ENCODE data around the gene ATP8A1.
"Not testable (repeated sequence)": the region's sequence is repeated elsewhere in the genome, so short reads cannot be mapped to it uniquely, and the experiment has no call there.

Gene ATP8A1

DNA sequence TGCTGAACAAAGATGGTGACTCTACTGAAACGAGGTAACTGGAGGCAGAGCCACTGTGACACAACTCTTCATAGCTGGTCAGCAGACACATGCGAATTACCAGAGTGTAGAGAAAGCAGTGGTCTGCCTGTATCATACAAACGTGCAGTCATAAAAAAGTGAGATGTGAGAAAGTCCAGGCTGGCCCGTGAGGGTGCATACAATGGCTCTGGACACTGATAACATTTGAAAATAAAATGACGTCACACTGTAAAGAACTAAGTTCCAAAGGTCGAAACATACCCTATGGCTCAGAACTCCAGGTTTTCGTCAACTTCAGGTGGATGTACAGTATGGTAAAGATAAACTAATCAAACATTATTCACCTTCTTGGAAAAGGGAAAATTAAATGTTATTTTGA is 163.9 kb downstream of the ATP8A1 start:
- no peak for DNase-seq

GRCh38 chr4:42490015-42490414 is 166.9 kb downstream of the ATP8A1 start:
- no peak for DNase-seq

- no peak for DNase-seq
These were observed 167.8 kb downstream of the ATP8A1 start for GRCh38 chr4:42489095-42489494.

GRCh38 chr4:42488554-42488953 is 168.4 kb downstream of the ATP8A1 start:
- no peak for DNase-seq

- DNase-seq: no peak
These were observed 168.8 kb downstream of the ATP8A1 start for GRCh38 chr4:42488114-42488513.

- DNase-seq: no peak
These were observed 169.7 kb downstream of the ATP8A1 start for GRCh38 chr4:42487230-42487629.

DNA sequence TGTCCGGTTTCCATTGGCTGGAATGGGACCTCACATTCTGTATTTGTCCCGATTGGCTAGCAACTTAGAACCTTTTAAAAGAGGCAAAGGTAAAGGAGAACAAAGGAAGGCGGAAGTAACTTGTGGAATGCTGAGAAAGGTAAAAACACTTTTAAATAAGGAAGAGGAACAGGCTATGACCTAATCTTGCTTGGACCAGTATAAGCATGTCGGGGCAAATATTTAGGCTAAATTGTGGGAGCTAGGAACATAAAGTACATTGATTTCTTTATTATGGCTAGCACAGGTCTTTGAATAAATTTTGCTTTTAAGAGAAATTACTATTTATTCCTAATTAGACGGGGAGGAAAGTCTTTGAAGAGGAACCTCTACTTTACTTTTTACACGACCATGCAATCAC is 170.7 kb downstream of the ATP8A1 start:
- DNase-seq: not testable (repeated sequence)

GRCh38 chr4:42484630-42485029 is 172.3 kb downstream of the ATP8A1 start:
- no peak for DNase-seq

DNA sequence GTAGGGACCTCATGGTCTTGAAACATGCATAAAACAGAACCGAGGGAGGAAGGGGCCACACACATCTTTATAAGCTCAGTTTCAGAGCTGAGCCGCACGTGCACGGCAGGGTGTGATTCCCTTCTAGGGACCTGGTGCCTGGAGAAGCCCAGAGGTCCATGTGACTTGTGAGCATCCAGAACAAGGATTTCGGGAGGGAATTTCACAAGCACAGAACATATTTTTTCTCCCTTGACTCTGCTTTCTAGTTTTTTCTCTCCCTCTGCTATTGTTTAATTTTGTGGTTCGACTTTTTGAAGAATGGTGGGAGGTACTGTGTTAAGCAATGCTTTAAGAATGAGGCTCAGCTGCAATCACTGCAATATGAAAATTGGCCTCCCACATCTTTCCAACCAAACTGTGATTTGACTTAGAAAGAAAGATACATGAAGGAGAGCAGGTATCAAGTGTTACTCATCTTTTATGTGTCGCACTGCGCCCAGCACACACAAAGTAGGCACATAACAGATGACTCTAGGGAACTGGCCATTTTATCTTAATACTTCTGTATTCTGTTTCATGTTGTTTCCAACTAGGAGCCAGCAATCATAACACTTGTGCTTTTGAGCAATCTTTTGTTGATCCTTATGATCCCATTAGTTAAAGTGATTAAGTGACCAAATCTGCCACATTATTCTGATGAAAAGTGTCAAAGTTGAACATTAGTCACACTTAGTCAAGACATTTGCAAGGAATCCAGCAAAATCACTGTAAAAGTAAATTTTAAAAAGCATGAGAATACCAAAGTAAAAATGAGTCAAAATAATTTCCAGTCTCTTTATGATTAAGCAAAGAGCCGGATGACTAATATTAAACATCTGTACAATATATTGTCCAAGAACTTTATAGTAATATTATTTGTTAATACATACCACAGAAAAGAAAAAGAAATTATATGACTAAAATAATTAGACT is 173.2 kb downstream of the ATP8A1 start:
- no peak for DNase-seq

DNA sequence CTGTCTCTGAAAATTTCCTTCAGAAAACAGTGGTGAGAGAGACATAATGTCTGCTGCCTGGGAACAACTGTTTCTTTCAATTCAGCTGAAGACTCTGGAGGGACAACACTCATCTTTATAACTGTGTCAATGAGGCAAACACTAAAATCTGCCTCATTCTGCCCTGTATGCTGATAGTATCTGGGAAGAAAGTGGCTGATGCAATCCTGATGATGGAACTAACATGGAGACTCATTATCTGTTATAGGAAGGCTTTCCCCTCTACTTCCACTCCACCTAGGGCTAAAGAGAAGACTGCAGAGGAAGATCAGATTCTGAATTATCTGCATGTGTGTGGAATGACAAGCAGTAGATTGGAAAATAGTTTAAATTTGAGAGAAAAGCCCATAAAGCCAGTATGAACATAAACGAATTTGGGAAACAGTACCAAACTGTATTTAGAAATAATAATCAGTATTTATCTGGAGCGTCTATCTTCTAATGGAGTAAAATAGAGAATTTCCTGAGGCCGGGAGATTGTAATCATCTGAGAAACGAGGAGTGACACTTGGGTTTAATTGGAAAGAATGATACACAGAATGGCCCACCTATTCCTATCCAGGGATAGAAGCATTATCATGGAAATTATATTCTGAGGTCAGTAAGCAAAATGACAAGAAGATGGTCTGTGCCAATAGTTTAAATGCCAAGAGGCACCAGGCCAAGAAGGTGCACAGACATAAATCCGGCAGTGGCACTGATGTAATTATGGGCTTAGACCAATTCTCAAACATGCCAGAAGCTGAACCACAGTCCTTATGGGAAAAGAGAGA is 174.2 kb downstream of the ATP8A1 start:
- no peak for DNase-seq

GRCh38 chr4:42480717-42481116 is 176.2 kb downstream of the ATP8A1 start:
- no peak for DNase-seq

GRCh38 chr4:42480281-42480680 is 176.6 kb downstream of the ATP8A1 start:
- no peak for DNase-seq

DNA sequence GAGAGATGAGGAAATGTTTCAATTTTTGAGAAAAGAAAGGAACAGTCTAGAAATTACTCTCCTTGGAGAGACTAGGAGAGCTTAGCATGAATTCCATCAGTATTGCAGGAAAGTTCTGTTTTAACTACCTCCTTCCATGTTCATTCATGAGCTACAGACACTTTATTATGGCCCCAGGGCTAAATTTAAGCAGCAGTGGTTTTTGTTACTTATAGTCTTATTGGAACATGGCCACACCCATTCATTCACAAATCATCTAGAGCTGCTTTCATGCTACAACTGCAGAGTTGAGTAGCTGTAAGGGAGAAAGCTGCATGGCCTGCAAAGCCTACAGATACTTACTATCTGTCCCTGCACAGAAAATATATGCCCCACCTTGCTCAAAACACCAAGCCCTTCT is 178.0 kb downstream of the ATP8A1 start:
- DNase-seq: no peak

DNA sequence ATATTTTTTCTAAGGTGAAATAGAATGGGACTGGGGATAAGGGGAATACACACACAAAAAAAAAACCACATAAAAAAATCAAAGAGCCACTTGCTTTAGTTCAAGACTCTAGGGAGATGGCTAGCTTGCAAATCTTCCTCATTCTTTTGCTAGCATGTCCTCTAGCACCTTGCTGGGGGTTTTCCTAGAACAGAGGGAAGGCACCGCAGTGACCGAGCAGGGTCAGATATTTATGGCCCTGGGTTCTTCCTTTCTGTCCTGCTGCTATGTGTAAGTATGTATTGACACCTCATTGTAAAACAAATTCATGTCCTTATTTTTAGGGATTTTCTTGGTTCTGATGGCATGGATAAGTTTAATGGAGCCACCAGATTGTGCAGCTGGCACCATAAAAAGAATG is 178.4 kb downstream of the ATP8A1 start:
- no peak for DNase-seq

- DNase-seq: no peak
These were observed 182.5 kb downstream of the ATP8A1 start for GRCh38 chr4:42474406-42474805.

DNA sequence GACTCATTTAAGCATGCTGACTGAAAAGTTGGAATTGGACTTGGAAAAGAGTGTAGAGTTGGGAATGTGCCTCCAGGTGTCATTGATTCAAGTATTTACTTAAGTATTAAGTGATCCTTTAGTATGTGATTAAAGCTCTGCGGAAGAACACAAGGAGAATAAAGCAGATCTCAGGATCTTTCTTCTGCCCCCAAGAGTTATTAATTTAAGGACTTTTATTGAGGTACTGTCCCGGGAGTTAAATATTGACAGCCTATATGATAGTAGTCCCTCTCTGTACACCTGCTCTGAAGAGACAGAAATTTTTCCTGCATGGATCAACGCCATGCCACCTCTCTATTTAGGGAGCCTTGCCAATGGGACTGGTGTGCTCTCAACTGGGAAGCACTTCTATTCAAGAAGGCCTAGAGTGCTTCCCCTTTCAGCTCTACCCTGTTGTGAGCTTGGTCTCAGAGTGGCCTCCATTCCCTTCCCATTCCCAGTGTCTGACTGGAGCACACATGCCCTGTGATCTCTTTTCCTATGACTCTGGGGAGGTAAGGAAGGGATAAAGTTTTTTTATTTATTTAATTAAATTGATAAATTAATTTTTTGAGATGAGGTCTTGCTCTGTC is 183.7 kb downstream of the ATP8A1 start:
- DNase-seq: no peak

- DNase-seq: no peak
These were observed 185.0 kb downstream of the ATP8A1 start for GRCh38 chr4:42471896-42472295.

DNA sequence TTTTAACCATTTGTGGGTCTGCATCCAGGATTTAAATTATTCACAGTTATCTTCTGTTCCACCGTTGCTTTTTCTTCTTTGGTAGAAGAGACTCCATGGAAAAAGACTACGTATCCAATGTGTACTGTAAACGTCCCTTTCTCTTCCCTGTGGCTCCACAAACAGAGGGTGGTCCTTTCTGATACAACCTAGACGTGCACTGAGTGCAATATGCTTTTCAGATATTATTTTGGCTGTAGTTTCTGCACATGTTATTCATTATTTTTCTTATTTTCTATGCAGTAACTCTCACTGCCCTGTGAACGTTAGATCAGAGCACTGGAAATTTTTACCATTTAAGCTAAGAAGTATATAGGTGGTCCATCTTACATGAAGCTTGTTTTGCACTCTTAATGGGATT is 186.9 kb downstream of the ATP8A1 start:
- no peak for DNase-seq

GRCh38 chr4:42467777-42468176 is 189.1 kb downstream of the ATP8A1 start:
- DNase-seq: not testable (repeated sequence)

DNA sequence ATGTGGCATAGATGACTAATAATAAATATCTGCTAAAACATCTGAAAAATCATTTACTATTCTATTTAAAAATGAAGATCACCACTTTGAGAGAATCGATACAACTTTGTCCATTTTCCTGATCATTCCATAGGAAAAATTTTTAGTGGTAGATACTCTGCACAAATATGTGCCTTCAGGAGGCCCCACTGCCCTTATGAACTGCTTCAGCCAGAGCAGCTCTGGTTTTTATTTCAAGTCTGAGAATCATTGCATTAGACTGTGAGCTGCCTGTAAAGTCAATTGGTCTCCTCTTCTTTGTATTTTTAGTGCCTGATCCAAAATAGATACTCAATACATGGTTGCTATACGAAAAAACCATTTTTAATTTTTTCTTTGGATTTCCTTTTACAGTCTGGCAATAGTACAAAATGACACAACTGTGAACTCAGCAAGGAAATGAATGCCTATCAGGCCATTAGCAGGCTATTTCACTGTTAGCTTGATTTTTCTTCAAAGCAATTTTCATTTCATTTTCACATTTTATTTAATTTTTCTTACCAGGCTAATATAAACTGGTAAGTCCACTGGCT is 190.5 kb downstream of the ATP8A1 start:
- no peak for DNase-seq

DNA sequence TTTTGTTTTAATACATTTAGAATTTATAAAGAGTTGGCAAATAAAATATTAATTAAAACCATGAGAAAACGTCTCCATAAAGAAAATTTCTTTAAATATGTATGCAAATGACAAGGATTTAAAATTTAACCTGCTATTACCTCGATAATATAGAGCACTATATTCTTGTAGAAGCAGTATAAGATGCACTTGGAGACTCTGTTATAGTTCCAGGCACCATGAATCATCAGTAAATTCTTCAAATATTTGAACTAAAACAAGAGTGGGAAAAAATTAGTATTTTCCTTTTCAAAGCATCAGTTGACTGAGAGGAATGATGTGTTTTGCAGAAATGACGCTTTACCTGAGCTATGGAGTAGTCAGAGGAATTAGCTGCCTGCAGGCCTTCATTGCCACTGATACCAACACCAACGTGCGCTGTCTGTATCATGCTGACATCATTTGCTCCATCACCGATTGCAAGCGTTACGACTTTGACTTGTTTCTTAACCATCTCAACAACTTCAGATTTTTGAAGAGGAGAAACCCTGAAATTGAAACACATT is 192.3 kb downstream of the ATP8A1 start:
- no peak for DNase-seq

GRCh38 chr4:42461216-42461615 is 195.7 kb downstream of the ATP8A1 start:
- not testable (repeated sequence) for DNase-seq

- no peak for DNase-seq
These were observed 196.9 kb downstream of the ATP8A1 start for GRCh38 chr4:42460043-42460442.
